Calu3 (cell line): ENCODE data around the gene SLC51A. TPM values are rescaled to one million over a fixed set of nuclear protein-coding genes. Genes with fewer than 3 reads are reported as not detected.

Source experiments
- BruUV-seq: library from RNA; stranded (reverse); fragments of 400-500 nt; replicated peaks from 2 replicates; lab custom pipeline; 2021; lab: Mats Ljungman, UMichigan
- CTCF ChIA-PET: fragments of 300-600 bp; sonication (Branson Sonifier 250); formaldehyde crosslinking; loops from one replicate; lab custom pipeline; 2022; ENCODE audit warnings: antibody characterized with exemption; lab: Charles Lee
- DNase-seq: peaks from one replicate; pipeline ENCODE4 v3.0.0; 2022
- H3K27ac Mint-ChIP-seq: one replicate; pipeline ENCODE4 v1.8.0; 2022; ENCODE audit warnings: mixed read lengths; ENCODE audit not compliant: unreplicated experiment
- H3K27me3 Mint-ChIP-seq: one replicate; pipeline ENCODE4 v1.8.0; 2022; ENCODE audit warnings: mixed read lengths; ENCODE audit not compliant: unreplicated experiment
- H3K36me3 Mint-ChIP-seq: one replicate; pipeline ENCODE4 v1.8.0; 2022; ENCODE audit warnings: mild to moderate bottlenecking, moderate library complexity, mixed read lengths; ENCODE audit not compliant: insufficient read depth, unreplicated experiment
- H3K4me1 Mint-ChIP-seq: one replicate; pipeline ENCODE4 v1.8.0; 2022; ENCODE audit warnings: mild to moderate bottlenecking, low read depth, mixed read lengths; ENCODE audit not compliant: unreplicated experiment
- H3K4me3 Mint-ChIP-seq: one replicate; pipeline ENCODE4 v1.8.0; 2022; ENCODE audit warnings: mild to moderate bottlenecking, low read depth, moderate library complexity, mixed read lengths; ENCODE audit not compliant: unreplicated experiment
- H3K9me3 Mint-ChIP-seq: one replicate; pipeline ENCODE4 v1.8.0; 2022; ENCODE audit warnings: low read depth, mixed read lengths; ENCODE audit not compliant: unreplicated experiment
- CTCF ChIP-seq: fragments of 200-600 bp; IDR thresholded peaks from one replicate; pipeline ENCODE4 v1.8.0; 2022; ENCODE audit warnings: antibody characterized with exemption; ENCODE audit not compliant: unreplicated experiment
- intact Hi-C: fragments of 100-400 bp; cut with micrococcal nuclease; formaldehyde crosslinking; loops from one replicate; pipeline ENCODE4 v1.10.0; 2022; ENCODE audit not compliant: unreplicated experiment
- total RNA-seq: library from RNA; stranded (reverse); gene quantifications from 2 replicates; pipeline ENCODE4 v1.2.3, GENCODE V29; 2022

The SLC51A gene
- total RNA-seq, 1 experiment from 2014 or later = not detected

DNA sequence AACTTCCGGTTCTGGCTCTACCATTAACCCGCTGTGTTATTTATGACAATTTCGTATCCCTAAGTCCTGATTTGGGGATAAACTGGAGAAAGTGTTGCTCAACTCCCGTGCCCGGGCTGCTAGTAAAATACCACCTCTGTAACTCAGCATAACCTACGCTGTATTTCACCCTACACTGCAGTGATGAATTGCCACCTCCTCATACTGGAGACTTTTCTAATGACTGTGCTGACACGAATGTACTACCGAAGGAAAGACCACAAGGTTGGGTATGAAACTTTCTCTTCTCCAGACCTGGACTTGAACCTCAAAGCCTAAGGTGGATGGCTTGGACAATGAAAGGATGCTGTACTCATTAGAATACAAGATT lies 16.5 kb downstream of the SLC51A start:
- Mint-ChIP-seq H3K27ac (no peak overlapping the region), H3K27me3 (no peaks in the 10 kb centered on the region), H3K4me3 (no peak overlapping the region), H3K4me1 (no peaks in the 10 kb centered on the region), H3K36me3 (peaks cover 3% of the 10 kb centered on the region), H3K9me3 (no peaks in the 10 kb centered on the region)
- DNase-seq = no peak
- CTCF ChIA-PET = no interaction called here
- intact Hi-C loops = no loop called here
- no TSS peak for BruUV-seq
- no peak for TF ChIP-seq CTCF

DNA sequence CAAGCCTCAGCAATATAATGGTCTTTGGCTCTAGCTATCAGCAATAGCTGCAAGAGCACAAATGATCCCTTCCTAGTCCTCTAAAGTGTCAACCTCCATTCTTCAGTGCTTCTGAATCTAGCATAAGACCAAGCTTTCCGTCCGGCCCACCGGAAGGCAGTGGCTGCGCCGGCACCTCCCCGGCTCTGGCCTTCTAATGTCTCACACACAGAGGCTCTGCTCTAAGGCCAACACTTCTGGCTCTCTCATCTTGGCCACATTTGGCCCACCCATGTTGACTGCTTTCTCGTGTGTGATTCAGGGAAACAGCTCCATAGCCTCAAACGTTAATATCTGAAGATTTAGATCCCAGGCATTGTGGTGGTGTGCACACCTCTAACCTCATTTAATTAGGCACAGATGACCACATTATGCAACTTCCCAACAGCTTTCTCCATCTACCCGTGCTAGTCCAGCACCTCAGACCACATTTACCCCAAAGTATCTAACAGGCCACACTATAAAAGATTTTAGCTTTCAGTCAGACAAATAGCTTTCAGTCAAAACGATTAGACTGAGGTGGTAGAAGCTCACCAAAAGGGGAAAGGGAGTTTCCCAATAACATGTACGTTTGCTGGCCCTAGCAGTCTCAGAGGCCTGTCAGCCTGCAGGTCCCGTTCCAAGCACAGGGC lies 19.3 kb downstream of the SLC51A start:
- H3K4me3 Mint-ChIP-seq = no peak overlapping the region
- no peaks in the 10 kb centered on the region for H3K4me1 Mint-ChIP-seq
- no peak overlapping the region for H3K27ac Mint-ChIP-seq
- no peaks in the 10 kb centered on the region for H3K36me3 Mint-ChIP-seq
- no peak for TF ChIP-seq CTCF
- intact Hi-C loops = no loop called here
- no peaks in the 10 kb centered on the region for H3K9me3 Mint-ChIP-seq
- CTCF ChIA-PET = interaction anchor here (0.6 kb wide), 1 partner anchor 69 kb away, joined by 4 read pairs; no protein-coding TSS in a partner anchor
- DNase-seq = no peak
- H3K27me3 Mint-ChIP-seq = no peaks in the 10 kb centered on the region
- no TSS peak for BruUV-seq

DNA sequence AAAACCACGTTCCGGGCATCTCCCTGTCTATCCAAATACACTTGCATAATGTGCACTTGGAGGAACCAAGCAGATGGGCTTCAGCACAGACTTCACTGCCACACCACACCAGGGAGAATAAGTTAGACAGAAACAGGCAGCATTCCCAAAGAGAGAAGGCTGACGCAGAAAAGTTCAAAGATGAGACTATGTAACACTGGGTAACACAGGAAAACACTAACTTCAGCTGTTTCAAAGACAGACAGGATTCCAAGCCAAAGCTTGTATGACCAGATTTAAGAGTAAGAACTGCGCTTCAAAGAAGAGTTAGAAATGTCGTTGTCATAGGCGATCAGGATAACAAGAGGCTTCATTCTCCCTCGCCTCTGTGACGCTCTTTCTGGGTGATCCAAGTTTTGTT lies 19.9 kb downstream of the SLC51A start:
- CTCF ChIA-PET = no interaction called here
- no peaks in the 10 kb centered on the region for H3K27me3 Mint-ChIP-seq
- no peak for DNase-seq
- no peaks in the 10 kb centered on the region for H3K36me3 Mint-ChIP-seq
- intact Hi-C loops = no loop called here
- TF ChIP-seq CTCF = no peak
- BruUV-seq = TSS peak; percentile 27
- H3K4me3 Mint-ChIP-seq = no peak overlapping the region
- no peaks in the 10 kb centered on the region for H3K4me1 Mint-ChIP-seq
- no peak overlapping the region for H3K27ac Mint-ChIP-seq
- H3K9me3 Mint-ChIP-seq = no peaks in the 10 kb centered on the region

DNA sequence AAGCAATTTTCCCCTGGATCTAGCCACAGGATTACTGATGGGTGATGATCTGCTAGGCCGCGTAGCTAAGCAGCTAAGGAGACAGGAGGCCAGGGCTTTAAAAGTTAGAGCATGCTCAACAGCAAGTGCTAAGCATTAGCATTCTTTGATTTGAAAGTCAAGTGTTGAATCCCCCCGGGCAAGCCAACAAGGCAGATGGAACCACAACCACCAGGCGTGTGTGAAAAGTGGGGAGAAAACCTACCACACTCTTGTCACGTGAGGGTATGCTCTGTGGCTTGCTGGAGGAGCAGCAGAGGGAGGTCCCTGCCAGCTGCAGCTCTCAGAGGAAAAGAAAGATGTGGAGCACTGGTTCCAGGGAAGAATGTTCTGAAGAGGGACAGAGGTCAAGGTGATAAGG lies 20.9 kb downstream of the SLC51A start:
- Mint-ChIP-seq H3K36me3 (no peaks in the 10 kb centered on the region), H3K4me1 (no peaks in the 10 kb centered on the region), H3K27ac (no peak overlapping the region), H3K9me3 (no peaks in the 10 kb centered on the region), H3K4me3 (no peak overlapping the region), H3K27me3 (no peaks in the 10 kb centered on the region)
- no TSS peak for BruUV-seq
- TF ChIP-seq CTCF = no peak
- CTCF ChIA-PET = no interaction called here
- intact Hi-C loops = no loop called here
- no peak for DNase-seq
